ENCODE measurements around the gene FAT3.

The FAT3 gene

DNA sequence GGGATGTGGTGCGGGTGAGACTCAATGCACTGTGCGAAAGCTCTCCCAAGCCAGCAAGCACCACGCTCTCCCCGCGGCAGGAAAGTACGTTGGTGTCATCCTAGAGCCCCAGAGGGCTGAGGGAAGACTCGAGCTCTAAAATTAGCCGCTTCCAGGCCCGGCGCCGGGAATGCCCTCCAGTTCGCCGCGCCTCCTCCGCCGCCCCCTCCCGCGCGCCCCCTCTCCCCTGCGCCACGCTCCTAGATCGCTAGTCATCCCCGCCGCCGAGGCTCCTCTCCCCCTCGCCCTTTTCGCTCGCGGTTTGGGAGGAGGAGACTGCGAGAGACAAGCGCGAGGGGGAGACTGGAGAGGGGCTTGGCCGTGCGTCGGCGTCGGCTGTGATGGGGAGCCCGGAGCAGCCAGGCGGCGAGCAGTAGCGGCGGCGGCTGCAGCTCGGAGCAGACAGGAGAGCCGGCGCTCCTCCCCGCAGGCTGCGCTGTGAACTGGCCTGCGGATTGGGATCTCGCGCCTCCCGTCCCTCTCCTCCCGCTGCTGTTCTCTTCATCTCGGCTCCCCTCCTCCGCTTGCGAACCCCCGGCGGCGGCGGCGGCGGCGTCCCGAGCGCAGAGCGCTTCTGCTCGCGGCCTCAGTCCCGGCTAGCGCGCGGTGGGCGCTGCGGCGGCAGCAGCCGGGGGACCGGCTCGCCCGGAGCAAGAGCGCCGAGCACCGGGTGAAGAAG is at the start of gene FAT3:
Gene FAT3, plus strand, starts transcription at position 412 of the 718 bp plus-strand sequence. CDS start 127,295 bp downstream, outside the sequence.
- peak; percentile 82 for DNase-seq (ENCODE audit: low read depth, low spot score)

DNA sequence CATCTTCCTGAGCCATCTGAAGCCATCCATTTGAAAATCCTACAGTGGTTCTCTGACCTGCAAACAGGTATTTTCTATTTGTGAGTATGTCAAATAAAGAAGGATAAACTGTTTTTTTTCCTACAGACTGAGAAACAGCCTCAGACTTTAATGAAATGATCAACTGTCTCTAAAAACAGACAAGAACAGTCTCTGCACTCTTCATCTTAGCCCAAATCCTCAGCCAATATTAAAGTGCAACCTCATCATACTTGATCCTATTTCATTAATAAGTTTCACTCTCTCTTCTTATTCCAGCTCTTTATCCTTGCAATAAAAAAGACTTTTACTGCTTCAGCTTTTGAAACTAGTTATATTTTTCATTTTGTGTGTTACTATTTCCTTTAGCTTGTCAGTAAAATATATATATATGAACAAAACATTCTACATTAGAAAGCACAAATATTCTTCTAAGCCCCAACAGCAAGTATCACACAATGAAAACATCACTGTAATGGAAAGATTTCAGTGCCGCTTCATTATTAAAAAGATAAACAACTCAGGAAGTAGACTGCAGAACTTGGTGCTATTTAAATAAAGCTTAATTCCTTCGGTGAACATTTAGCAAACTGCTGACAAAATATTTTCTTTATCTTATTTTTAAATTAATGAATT is 45.5 kb upstream of the FAT3 start:
- no peak for DNase-seq (ENCODE audit: low read depth, low spot score)

DNA sequence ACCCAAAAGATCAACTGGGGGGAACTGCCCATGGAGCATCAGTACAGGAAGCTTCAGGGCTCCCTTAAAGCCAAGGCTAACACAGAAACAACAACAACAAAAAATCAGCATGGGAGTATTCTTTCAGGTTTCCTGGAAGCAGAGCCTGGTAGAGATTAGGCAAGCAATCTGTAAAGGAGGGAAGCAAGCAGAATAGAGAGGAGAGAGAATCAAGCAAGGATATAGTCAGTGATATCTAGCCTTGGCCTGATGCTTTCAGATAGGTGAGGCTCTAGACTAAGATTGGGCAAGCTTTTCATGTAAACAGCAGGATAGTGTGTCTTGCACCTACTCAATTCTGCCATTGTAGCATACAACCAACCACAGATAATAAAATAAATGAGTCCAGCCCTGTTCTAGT is 44.4 kb upstream of the FAT3 start:
- no peak for DNase-seq (ENCODE audit: low read depth, low spot score)

DNA sequence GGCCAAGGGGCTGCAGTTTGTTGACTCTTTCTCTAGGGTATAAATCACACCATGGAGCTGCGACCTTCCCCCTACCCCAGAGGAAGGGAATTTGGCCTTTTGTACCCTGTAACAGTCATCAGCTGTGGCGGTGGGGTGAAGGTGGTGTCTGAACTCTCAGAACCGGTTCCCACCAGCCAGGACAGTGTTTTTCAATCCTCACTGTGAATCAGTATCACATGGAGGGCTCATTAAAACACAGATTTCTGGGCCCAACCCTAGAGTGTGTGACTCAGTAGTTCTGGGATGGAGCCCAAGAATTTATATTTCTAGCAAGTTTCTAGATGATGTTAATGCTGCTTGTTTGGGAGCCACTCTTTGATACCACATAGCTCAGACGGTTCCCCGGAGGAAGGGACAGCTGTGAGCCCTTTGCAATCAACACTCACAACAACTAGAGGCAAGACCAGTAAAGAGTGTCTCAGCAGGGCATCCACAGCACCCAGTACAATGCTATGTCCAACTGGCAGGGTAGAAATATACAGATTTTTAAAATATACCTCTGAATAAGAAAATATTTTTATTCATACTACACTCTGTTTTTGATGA is 43.9 kb upstream of the FAT3 start:
- no peak for DNase-seq (ENCODE audit: low read depth, low spot score)

DNA sequence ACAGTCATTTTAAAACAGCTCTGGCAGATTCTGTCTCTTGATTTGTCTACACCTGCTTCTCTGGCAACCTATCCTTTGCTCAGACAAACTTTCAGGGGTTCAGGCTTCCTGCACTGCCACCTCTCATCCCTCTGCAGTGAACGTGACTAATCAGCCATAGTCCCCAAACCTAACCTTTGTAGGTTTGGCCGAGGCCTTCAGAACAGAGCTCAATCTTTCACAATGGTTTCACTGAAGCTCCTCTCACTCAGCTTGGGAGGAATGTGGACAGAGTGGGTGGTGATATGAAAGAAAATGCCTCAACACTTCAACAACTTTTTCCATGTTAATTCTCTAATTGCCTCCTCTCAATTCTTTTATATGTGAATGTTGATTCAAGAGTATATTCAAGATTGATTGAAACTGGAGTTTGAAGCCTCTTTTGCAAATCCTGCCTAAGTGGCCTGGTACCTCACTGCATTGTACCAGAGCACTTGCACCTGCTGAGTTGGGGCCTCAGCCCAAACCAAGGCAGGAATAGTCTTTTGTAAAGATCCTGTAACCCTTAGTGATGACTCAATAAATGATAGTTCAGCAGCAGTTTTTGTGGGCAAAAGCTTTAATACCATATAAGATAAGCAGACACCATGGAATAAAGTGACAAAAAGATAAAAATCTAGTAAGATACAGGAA is 33.9 kb upstream of the FAT3 start:
- DNase-seq (ENCODE audit: low read depth, low spot score): no peak

DNA sequence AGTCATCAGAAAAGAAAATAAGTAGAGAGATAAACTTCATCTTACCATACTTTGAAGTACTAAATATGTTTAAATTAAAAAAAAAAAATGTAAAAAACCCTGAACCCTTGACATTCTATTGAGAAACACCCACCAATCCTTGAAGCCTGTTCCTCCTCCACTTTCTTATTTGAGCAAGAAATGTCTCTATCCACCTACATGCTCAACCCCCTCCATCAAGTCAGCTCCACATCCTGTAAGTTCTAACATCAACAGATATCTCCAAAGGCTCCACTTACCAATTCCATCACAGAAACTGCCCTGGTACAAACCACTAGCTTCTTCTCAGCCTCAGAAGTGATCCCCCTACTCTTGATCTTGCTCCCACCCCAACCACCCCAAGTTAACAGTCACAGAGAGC is 32.5 kb upstream of the FAT3 start:
- no peak for DNase-seq (ENCODE audit: low read depth, low spot score)

DNA sequence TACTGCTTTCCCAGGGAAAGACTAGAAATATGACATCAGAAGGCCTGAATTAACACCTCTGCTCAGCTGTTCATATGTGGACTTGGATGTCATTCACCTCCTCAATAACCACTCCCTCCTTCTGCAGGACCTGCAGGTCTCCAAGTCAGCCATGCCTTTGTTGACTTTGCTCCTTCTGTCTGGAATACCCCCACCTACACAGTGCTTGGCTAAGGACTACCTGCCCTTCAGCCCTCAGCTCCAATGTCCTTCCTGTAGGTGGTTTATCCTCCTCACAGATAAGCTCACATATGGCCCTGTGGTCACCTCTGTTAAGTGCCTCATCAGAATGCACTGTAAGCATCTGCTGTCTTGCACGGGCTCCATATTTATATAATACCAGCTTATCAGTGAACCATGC is 26.4 kb upstream of the FAT3 start:
- no peak for DNase-seq (ENCODE audit: low read depth, low spot score)

DNA sequence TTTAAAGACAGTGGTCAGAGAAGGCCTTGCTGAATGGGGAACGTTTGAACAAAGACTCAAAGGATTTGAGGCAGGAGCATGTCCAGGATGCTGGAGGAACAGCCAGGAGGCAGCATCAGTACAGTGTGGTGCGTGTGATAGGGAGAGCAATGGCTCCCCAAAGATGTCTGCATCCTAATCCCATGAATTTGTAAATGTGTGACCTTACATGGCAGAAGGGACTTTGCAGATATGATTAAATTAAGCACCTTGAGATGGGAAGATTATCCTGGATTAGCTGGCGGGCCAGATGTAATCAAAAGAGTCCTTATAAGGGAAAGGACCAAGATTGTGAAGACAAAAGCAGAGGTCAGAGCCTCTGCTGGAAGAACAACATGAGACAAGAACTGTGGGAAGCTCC is 24.6 kb upstream of the FAT3 start:
- no peak for DNase-seq (ENCODE audit: low read depth, low spot score)

DNA sequence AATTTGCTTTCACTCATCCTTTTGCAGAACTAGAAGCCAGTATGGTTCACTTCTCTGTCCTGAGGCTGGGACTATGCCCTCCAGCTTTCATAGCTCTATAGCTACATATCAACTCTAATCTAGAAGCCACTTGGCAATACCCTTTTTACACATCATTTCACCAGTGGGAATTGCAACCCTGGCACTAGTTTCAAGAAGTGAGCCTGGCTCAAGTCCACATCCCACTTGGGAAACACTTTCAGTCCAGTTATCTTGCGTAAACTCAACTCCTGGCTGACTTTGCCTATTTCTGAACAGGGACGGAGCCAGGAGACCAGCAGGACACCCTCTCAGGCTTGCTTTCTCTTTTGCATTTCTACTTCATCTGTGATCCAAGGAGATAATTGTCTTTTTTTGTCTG is 19.9 kb upstream of the FAT3 start:
- DNase-seq (ENCODE audit: low read depth, low spot score): no peak

DNA sequence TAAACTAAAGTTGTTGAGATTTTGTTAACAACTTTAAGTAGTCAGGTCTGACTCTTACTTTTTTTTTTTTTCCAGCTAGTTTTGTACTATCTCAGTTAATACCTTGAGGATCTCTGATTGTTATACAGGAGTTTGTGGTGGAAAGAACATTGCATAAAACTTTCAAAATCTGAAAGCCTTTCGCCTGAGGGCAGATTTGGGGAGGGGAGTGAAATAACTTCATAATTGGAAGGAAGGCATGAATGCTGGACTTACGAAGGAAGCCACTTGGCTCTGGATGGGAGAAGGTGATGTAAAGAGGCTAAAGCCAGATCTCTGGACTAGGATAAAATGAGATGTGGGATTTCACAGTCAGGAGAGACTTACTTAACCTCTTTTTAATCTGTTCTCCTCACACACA is 18.2 kb upstream of the FAT3 start:
- no peak for DNase-seq (ENCODE audit: low read depth, low spot score)

DNA sequence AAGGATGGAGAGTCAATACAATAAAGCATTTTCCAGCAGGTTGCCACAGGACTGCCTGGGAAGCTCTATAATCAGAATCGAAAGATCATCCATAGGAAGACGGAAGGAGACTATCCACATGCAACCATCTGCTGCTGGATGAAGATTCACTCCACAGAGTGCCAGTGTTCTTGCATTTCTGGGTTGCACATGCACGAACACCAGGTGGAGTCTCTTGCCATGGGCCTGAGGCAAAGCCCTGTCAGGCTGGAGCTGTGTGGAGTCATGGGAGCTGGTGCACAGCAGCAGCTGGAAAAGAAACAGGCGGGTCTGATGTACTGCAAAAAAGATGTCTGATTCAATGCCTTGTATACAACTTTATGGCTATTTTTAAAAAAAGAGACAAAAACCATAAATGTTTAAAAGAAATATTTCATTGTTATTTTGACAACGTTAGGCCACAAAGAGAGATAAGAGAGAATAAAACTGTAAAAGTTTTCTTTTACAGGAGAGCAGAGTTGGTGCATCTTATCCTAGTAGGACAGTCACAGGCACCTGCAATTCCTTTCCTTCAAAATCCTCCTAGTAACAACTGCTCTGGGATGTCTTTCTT is 12.9 kb upstream of the FAT3 start:
- peak; percentile 47 for DNase-seq (ENCODE audit: low read depth, low spot score)

DNA sequence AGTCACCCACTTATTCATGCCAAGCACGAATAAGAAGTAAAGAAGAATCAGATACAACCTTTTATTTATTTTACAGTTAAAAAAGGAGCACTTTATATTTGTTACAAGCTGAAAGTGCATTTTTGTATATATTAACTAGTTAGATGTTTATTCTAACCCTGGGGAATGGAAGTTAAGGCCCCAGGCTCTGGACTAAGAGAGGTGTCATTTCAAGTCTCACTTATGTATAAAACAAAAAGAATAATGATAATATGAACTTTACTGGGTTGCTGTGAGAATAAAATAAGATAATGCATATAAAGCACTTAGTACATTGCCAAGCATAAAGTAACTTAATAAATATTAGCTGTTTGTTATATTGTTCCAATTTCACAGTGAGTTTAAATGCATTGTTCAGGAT is 12.1 kb upstream of the FAT3 start:
- DNase-seq (ENCODE audit: low read depth, low spot score): no peak

DNA sequence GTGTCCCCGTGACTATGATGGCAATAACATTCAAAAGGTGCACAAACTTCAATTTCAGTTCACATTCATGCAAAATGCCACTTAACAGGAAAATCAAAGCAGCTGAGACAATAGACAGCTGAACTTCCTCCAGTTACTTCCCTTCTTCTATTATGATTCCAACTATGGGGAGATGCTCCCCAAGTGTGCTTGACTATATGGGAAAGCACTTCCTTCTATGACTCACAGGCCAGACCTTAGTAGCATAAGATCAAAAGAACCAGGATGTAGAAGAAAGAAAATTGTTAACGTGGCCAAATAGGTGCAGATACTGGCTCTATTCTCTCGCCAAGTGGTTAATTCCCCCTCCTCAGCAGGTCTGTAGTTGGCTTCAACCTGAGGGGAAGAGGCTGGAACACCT is 7.8 kb upstream of the FAT3 start:
- no peak for DNase-seq (ENCODE audit: low read depth, low spot score)

DNA sequence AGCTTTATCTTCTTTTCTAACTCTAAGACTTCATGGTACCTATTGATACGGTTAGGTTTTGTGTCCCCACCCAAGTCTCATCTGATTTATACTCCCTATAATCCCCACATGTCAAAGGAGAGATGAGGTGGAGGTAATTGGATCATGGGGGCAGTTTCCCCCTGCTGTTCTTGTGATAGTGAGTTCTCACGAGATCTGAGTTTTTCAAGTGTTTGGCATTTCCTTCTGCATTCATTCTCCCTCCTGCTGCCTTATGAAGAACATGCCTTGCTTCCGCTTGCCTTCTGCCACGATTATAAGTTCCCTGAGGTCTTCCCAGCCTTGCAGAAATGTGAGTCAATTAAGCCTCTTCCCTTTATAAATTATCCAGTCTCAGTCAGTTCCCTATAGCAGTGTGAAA is 5.1 kb upstream of the FAT3 start:
- DNase-seq (ENCODE audit: low read depth, low spot score): no peak

DNA sequence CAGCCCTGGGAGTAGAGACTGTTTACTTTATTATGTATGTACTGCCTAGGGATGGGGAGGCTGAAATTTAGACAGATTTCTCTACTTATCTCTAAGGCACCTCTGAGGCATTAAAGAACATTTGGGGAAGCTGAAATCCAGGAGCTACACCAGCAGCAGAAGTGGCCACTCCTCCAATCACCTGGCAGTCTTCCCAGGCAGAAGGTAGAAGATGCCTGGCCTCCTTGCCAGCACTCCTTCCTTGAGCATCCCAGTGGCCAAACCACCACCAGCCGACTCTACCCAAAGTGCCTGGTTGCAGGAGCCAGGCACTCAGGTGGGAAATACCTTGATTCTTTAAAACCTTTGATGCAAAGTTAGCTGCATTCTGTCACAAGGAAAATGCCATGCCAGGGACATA is 1.9 kb upstream of the FAT3 start:
- DNase-seq (ENCODE audit: low read depth, low spot score): no peak

DNA sequence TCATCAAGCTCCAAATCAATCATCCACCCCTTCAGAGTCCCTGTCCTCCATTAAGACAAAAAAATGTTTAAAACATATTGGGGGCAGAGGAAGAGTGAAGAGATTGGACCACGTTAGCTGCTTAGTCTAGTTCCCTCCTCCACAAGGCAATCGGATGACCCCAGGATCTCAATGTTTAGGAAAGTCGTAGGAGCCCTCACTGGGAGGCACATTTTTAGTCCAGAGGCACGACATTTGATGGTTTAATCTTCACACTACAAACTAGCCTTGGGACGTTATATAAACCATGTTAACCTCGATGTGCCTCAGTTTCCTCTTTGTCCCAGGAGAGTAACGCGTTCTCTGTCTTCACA is 588 bp upstream of the FAT3 start:
- no peak for DNase-seq (ENCODE audit: low read depth, low spot score)

DNA sequence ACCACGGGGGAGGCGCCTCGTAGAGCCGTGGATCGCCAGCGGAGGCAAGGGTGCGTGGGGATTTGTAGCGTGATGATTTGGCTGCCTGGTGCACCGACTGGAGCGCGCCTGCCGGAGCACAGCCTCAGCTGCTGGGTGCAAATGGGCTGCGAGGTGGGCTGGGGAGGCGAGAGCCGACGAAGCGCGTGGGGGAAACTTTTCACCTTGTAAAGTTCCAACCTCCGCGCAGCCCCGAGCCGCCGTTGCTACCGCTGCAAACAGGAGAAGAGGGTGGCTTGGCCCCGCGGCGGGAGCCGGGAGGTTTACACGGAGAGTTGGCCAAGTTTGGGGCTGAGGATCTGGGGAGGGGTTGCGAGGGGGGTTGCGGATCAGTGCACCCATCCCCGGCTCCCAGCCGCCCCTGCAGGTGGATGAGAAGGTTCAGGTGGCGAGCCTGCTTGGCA is 528 bp downstream of the FAT3 start:
- peak; percentile 52 for DNase-seq (ENCODE audit: low read depth, low spot score)

DNA sequence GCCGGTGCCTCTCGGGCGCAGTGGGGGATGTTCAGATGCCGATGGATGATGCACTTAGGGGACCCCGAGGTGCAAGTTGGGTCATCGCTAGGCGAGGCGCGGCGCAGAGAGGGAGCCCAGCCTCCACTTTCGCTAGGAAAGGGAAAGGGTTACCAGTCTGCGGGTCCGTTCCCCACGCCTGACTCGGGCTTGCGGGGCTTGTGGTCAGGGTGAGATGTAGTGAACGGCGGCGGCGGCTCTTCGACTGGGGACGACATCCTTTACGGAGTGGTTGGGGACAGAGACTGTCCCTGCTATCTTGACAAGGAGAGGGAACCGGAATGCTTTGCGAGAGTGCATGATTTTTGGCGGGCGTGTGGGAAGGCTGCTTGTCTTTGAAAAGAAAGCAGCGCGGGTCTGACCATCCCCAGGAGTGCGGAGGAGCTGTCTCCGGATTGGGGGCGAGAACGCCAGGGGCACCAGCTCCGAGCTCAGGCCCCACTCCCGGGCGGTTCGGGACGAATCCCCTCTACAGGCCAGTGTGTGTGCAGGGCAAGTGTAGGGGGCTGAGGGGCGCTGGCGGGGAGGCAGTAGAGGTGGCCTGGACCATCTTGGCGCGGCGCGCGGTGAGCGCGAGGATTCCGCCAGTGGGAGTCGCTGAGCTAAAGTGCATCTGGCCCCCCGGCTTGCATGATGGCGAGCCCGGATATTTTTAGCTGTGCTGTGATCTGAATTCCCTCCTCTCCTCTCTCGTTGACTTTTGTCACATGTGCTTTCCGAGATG is 1.1 kb downstream of the FAT3 start:
- peak; percentile 57 for DNase-seq (ENCODE audit: low read depth, low spot score)

DNA sequence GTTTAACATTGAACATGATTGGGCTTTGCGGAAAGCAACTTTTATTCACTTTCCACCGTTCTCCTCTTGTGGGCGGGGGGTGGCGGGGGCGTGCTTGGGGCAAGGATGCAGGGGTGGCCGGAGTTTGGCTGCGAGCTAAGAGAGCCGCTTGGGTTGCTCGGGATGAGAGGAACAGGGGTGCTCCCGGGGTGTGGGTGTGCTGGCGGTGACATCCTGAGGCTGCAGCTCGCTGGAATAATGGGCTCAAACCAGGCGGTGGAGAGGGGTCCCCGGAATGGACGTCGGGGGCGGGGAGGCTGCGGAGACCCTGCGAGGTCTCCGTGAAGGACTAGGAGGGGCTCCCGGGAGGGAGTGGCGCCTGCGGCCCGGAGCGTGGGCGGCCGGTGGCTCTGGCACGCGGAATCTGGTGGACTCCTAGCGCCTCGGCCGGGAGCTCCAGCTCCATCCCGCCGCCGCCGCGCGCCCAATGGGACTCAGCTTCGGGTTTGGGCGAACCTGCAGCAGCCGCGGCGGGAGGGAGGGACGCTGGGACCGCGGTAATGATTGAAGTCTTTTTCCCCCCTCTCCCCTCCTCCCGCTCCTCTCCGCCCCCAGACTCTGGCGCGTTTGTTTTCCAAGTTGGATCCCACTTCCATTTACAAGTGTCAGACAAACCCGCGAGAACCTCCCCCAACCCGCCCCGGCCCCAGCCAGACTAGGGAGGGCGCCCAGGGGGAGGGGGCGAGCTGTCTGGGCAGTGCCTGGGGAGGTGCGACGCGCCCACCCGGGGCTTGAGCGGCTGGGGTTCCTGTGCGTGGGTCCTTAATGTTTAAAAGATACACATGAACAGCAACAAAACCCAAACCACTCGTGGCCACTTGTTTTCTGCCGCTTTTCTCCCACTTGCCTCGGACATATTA is 2.0 kb downstream of the FAT3 start:
- DNase-seq (ENCODE audit: low read depth, low spot score): peak; percentile 64

DNA sequence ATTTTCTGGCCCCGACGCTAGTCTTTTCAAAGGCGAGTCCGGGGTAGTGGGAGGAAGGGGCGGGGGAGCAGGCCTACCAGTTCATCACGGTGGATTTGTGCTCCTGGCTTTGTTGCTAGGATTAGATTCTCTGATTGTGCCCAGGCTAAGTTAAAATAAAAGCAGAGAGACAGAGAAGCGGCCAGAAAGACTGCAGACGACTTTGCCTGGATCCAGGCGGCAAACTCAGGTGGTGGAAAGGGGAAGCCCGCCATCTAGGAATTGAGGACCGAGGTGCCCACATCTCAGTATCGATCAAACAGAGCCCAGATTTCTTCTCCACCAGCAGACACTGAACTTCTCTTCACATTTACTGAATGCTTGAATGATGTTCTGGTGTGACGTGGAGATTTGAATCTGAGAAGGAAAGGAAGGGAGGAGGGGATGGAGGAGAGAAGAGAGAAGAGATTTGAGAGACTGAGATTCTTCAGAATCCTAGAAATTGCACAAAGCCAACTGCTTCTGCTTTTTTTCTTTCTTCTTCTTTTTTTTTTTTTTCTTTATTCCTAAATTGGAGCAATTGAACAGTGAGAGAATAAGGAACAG is 2.7 kb downstream of the FAT3 start:
- peak; percentile 27 for DNase-seq (ENCODE audit: low read depth, low spot score)
